Large intestine (tissue), 3 donors: Measurements from ENCODE around the gene SPINDOC. TPM values are rescaled to one million over a fixed set of nuclear protein-coding genes. Genes with fewer than 3 reads are reported as not detected.
"Not testable (repeated sequence)": the region's sequence is repeated elsewhere in the genome, so short reads cannot be mapped to it uniquely, and the experiment has no call there.

Source experiments
- DNase-seq, 2 donors: peaks; one replicate each; pipeline versions ENCODE4 v3.0.0 to v3.0.0-alpha.2; 2013
- H3K27ac ChIP-seq: one replicate; pipeline ENCODE4 v1.5.1; 2013; ENCODE audit warnings: low read length
- H3K27me3 ChIP-seq: 2 replicates; pipeline ENCODE4 v1.6.1; 2013; ENCODE audit warnings: low read length; ENCODE audit not compliant: control insufficient read depth, insufficient read depth
- H3K36me3 ChIP-seq: 2 replicates; pipeline ENCODE4 v1.6.1; 2013; ENCODE audit warnings: low read length; ENCODE audit not compliant: control insufficient read depth, insufficient read depth
- H3K4me1 ChIP-seq: one replicate; pipeline ENCODE4 v1.6.1; 2013; ENCODE audit warnings: low read length; ENCODE audit not compliant: control insufficient read depth, insufficient read depth
- H3K4me3 ChIP-seq: one replicate; pipeline ENCODE4 v1.5.1; 2013; ENCODE audit warnings: low read length
- H3K9me3 ChIP-seq: one replicate; pipeline ENCODE4 v1.6.1; 2013; ENCODE audit warnings: mild to moderate bottlenecking, low read depth, low read length, moderate library complexity; ENCODE audit not compliant: control insufficient read depth
- WGBS: methylation state at CpG from one replicate; pipeline ENCODE4 v1.1.5; 2013; ENCODE audit warnings: low lambda C conversion rate; ENCODE audit not compliant: insufficient coverage; 5-methylcytosine and 5-hydroxymethylcytosine counted together
- polyA plus RNA-seq: library from polyadenylated mRNA; unstranded; fragments of 120-200 nt; gene quantifications from one replicate; pipeline ENCODE4 v1.2.1, GENCODE V29; 2013

SPINDOC gene
- polyA plus RNA-seq, 1 donor, result 21.9 TPM

- no peak for DNase-seq
- WGBS, result no CpG with 5 or more reads among the region's 1 CpG
- no peaks in the 10 kb centered on the region for H3K36me3 ChIP-seq
- H3K27ac ChIP-seq, result no peak overlapping the region
- no peaks in the 10 kb centered on the region for H3K4me1 ChIP-seq
- peaks cover 3% of the 10 kb centered on the region for H3K9me3 ChIP-seq
- H3K27me3 ChIP-seq, result no peaks in the 10 kb centered on the region
- H3K4me3 ChIP-seq, result no peak overlapping the region
These were observed 27.4 kb upstream of the SPINDOC start for GRCh38 chr11:63785823-63786222.

- Histone ChIP-seq H3K4me3 (no peak overlapping the region), H3K36me3 (no peaks in the 10 kb centered on the region), H3K27me3 (no peaks in the 10 kb centered on the region), H3K4me1 (no peaks in the 10 kb centered on the region), H3K27ac (no peak overlapping the region), H3K9me3 (peaks cover 12% of the 10 kb centered on the region)
- WGBS, result 96% methylated on average over 4 of the region's 6 CpGs
- no peak for DNase-seq
These were observed 21.6 kb upstream of the SPINDOC start for GRCh38 chr11:63791495-63792167.

GRCh38 chr11:63793161-63793560 lies 20.1 kb upstream of the SPINDOC start:
- H3K4me1 ChIP-seq, result no peaks in the 10 kb centered on the region
- H3K4me3 ChIP-seq, result no peak overlapping the region
- DNase-seq, result no peak
- H3K27me3 ChIP-seq, result no peaks in the 10 kb centered on the region
- no peaks in the 10 kb centered on the region for H3K36me3 ChIP-seq
- H3K9me3 ChIP-seq, result peaks cover 12% of the 10 kb centered on the region
- no peak overlapping the region for H3K27ac ChIP-seq

- no peak overlapping the region for H3K4me3 ChIP-seq
- no peaks in the 10 kb centered on the region for H3K36me3 ChIP-seq
- H3K27me3 ChIP-seq, result no peaks in the 10 kb centered on the region
- H3K27ac ChIP-seq, result no peak overlapping the region
- WGBS, result no CpG with 5 or more reads among the region's 11 CpGs
- H3K4me1 ChIP-seq, result no peaks in the 10 kb centered on the region
- peaks cover 12% of the 10 kb centered on the region for H3K9me3 ChIP-seq
- no peak for DNase-seq
These were observed 18.2 kb upstream of the SPINDOC start for GRCh38 chr11:63795066-63795465.

- Histone ChIP-seq H3K27me3 (no peaks in the 10 kb centered on the region), H3K36me3 (no peaks in the 10 kb centered on the region), H3K4me3 (no peak overlapping the region), H3K9me3 (no peaks in the 10 kb centered on the region), H3K4me1 (peaks cover 11% of the 10 kb centered on the region), H3K27ac (no peak overlapping the region)
- WGBS, result 100% methylated on average over 4 of the region's 5 CpGs
- no peak for DNase-seq
These were observed 12.3 kb upstream of the SPINDOC start for GRCh38 chr11:63800921-63801320.

- no peaks in the 10 kb centered on the region for H3K36me3 ChIP-seq
- no peaks in the 10 kb centered on the region for H3K27me3 ChIP-seq
- no peak overlapping the region for H3K27ac ChIP-seq
- H3K9me3 ChIP-seq, result no peaks in the 10 kb centered on the region
- H3K4me1 ChIP-seq, result peaks cover 11% of the 10 kb centered on the region
- H3K4me3 ChIP-seq, result no peak overlapping the region
- 80% methylated on average over 1 of the region's 10 CpGs for WGBS
- peak in 1 of 2 donors; percentile 56 for DNase-seq
These were observed 10.4 kb upstream of the SPINDOC start for GRCh38 chr11:63802637-63803414.

GRCh38 chr11:63804259-63804658 lies 9.0 kb upstream of the SPINDOC start:
- Histone ChIP-seq H3K9me3 (no peaks in the 10 kb centered on the region), H3K4me1 (peaks cover 11% of the 10 kb centered on the region), H3K4me3 (no peak overlapping the region), H3K27me3 (no peaks in the 10 kb centered on the region), H3K27ac (peak overlapping the region; percentile 24), H3K36me3 (no peaks in the 10 kb centered on the region)
- WGBS, result 60% methylated on average over 1 of the region's 6 CpGs
- DNase-seq, result peak; percentile 88 to 93

GRCh38 chr11:63805844-63806415 lies 7.3 kb upstream of the SPINDOC start:
- H3K9me3 ChIP-seq, result no peaks in the 10 kb centered on the region
- H3K36me3 ChIP-seq, result no peaks in the 10 kb centered on the region
- H3K4me3 ChIP-seq, result no peak overlapping the region
- H3K4me1 ChIP-seq, result peaks cover 11% of the 10 kb centered on the region
- no peak overlapping the region for H3K27ac ChIP-seq
- no CpG with 5 or more reads among the region's 9 CpGs for WGBS
- no peak for DNase-seq
- H3K27me3 ChIP-seq, result no peaks in the 10 kb centered on the region

GRCh38 chr11:63810383-63810782 lies 2.9 kb upstream of the SPINDOC start:
- not testable (repeated sequence) for H3K4me1 ChIP-seq, H3K27me3 ChIP-seq, H3K27ac ChIP-seq, H3K9me3 ChIP-seq, DNase-seq, H3K36me3 ChIP-seq, H3K4me3 ChIP-seq
- no CpG with 5 or more reads among the region's 11 CpGs for WGBS

GRCh38 chr11:63811522-63811921 lies 1.7 kb upstream of the SPINDOC start:
- WGBS, result 40% methylated on average over 1 of the region's 3 CpGs
- H3K4me3 ChIP-seq, result no peak overlapping the region
- H3K9me3 ChIP-seq, result no peaks in the 10 kb centered on the region
- no peak for DNase-seq
- H3K4me1 ChIP-seq, result peaks cover 10% of the 10 kb centered on the region
- H3K36me3 ChIP-seq, result peaks cover 2% of the 10 kb centered on the region
- no peak overlapping the region for H3K27ac ChIP-seq
- no peaks in the 10 kb centered on the region for H3K27me3 ChIP-seq
